ENCODE measurements around the gene MMP14.

DNA sequence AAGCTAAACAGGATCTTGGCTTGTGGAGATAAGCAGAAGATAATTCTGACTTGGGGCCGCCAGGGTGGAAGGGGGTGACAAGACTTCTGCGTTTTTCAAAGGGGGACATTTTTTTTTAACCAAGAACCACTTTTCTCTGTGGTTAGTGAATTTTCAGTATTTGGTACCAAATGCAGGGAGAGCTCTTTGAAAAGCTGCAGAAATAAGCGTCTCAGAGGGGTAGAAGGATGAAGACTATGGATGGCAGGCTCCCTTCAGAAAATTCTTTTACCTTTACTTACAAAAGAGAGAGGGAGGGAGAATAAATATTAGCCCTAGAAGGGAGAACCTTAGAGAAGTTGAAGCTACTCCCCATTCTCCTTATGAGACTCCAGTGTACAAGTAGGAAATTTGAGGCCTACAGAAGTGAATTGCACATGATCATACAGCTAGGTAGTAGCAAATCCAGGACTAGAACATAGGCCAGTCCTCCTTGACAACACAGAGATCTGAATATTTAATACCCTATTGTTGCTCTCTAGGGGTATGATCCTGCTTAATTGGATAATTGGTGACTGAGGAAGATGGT is 5.9 kb upstream of the MMP14 start:
- TF ChIP-seq, protein P1, sequence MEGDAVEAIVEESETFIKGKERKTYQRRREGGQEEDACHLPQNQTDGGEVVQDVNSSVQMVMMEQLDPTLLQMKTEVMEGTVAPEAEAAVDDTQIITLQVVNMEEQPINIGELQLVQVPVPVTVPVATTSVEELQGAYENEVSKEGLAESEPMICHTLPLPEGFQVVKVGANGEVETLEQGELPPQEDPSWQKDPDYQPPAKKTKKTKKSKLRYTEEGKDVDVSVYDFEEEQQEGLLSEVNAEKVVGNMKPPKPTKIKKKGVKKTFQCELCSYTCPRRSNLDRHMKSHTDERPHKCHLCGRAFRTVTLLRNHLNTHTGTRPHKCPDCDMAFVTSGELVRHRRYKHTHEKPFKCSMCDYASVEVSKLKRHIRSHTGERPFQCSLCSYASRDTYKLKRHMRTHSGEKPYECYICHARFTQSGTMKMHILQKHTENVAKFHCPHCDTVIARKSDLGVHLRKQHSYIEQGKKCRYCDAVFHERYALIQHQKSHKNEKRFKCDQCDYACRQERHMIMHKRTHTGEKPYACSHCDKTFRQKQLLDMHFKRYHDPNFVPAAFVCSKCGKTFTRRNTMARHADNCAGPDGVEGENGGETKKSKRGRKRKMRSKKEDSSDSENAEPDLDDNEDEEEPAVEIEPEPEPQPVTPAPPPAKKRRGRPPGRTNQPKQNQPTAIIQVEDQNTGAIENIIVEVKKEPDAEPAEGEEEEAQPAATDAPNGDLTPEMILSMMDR (conservative IDR thresholded peaks at IDR 0.05), result no peak
- no peak for TF ChIP-seq EZH2 (IDR thresholded peaks at IDR 0.05; ENCODE audit: low read depth)

Data from PC-9 (cell line).